Retina (tissue), 1 donor: ENCODE measurements around the gene VWA5B2.

Experiments
- DNase-seq: peaks from one replicate; pipeline ENCODE4 v3.0.0-alpha.2; 2016

VWA5B2 gene

GRCh38 chr3:184227481-184227935 is 1.9 kb upstream of the VWA5B2 start:
- DNase-seq, result no peak

- DNase-seq, result peak; percentile 30
Observed at GRCh38 chr3:184228376-184229137, 828 bp upstream of the VWA5B2 start.

GRCh38 chr3:184230081-184230602 is 757 bp downstream of the VWA5B2 start:
- DNase-seq, result peak; percentile 46

GRCh38 chr3:184230603-184231528 is 1.5 kb downstream of the VWA5B2 start:
- DNase-seq, result peak; percentile 34

GRCh38 chr3:184231671-184232070 is 2.3 kb downstream of the VWA5B2 start:
- DNase-seq, result no peak

- no peak for DNase-seq
Observed at GRCh38 chr3:184233127-184233843, 3.9 kb downstream of the VWA5B2 start.

GRCh38 chr3:184234224-184234623 is 4.8 kb downstream of the VWA5B2 start:
- DNase-seq, result no peak

GRCh38 chr3:184234671-184235380 is 5.4 kb downstream of the VWA5B2 start:
- DNase-seq, result no peak

GRCh38 chr3:184235381-184236032 is 6.1 kb downstream of the VWA5B2 start:
- DNase-seq, result no peak

- no peak for DNase-seq
Observed at GRCh38 chr3:184236033-184236410, 6.6 kb downstream of the VWA5B2 start.

GRCh38 chr3:184236636-184237035 is 7.3 kb downstream of the VWA5B2 start:
- no peak for DNase-seq

GRCh38 chr3:184237211-184237610 is 7.8 kb downstream of the VWA5B2 start:
- no peak for DNase-seq

GRCh38 chr3:184237807-184238206 is 8.4 kb downstream of the VWA5B2 start:
- no peak for DNase-seq

GRCh38 chr3:184238246-184238818 is 8.9 kb downstream of the VWA5B2 start:
- no peak for DNase-seq

GRCh38 chr3:184239221-184239620 is 9.8 kb downstream of the VWA5B2 start:
- DNase-seq, result no peak

GRCh38 chr3:184239708-184240107 is 10.3 kb downstream of the VWA5B2 start:
- no peak for DNase-seq

- no peak for DNase-seq
Observed at GRCh38 chr3:184240384-184241140, 11.2 kb downstream of the VWA5B2 start.

GRCh38 chr3:184241141-184241446 is 11.7 kb downstream of the VWA5B2 start:
- no peak for DNase-seq

- DNase-seq, result no peak
Observed at GRCh38 chr3:184241447-184242296, 12.3 kb downstream of the VWA5B2 start.

- DNase-seq, result no peak
Observed at GRCh38 chr3:184242297-184242685, 12.9 kb downstream of the VWA5B2 start.
